B cell (primary cell): ENCODE measurements around the gene ATXN7L3. TPM values are rescaled to one million over a fixed set of nuclear protein-coding genes. Genes with fewer than 3 reads are reported as not detected.
"Not testable (repeated sequence)": the region's sequence is repeated elsewhere in the genome, so short reads cannot be mapped to it uniquely, and the experiment has no call there.

Experiments used
- ATAC-seq: fragments of 200-7000 bp; cut with Tn5 transposase; one replicate; pipeline ENCODE4 v1.10.0; 2021; ENCODE audit warnings: low read depth, mild to moderate bottlenecking, moderate number of reproducible peaks, moderate library complexity
- CTCF ChIA-PET: fragments of 350-600 bp; sonication (Branson Sonifier 250); formaldehyde crosslinking; loops from one replicate; lab custom pipeline; 2021; ENCODE audit warnings: antibody characterized with exemption, inconsistent platforms; lab: Charles Lee
- POLR2A ChIA-PET: fragments of 350-600 bp; sonication (Branson Sonifier 250); formaldehyde crosslinking; loops from one replicate; lab custom pipeline; 2021; ENCODE audit warnings: antibody characterized with exemption; lab: Charles Lee
- DNase-seq: peaks from one replicate; pipeline ENCODE4 v3.0.0; 2013
- H2AFZ ChIP-seq: 2 replicates; pipeline ENCODE4 v1.6.1; 2012; ENCODE audit warnings: mild to moderate bottlenecking, low read depth, low read length; ENCODE audit not compliant: insufficient read depth, poor library complexity, severe bottlenecking
- H3K27ac ChIP-seq, 2 donors: 1 replicate in 1 of 2; 2 replicates in 1 of 2; pipeline ENCODE4 v1.5.1; 2012 to 2013; ENCODE audit warnings: low read length in 2 of 2, mild to moderate bottlenecking in 2 of 2, moderate library complexity in 1 of 2
- H3K27me3 ChIP-seq, 4 experiments: fragments of 200-600 bp in 1 of 4; sonication (generic) in 1 of 4; replicated peaks in 1 of 4; 1 replicate in 2 of 4; 2 replicates in 2 of 4; pipeline versions ENCODE4 v1.6.1 to v1.7.0; 2013 to 2016; ENCODE audit warnings: low read length in 3 of 4, mild to moderate bottlenecking in 2 of 4, mixed read lengths in 1 of 4, moderate library complexity in 1 of 4; ENCODE audit not compliant: insufficient read depth in 4 of 4, control insufficient read depth in 3 of 4; ENCODE audit errors: control extremely low read depth in 1 of 4
- H3K36me3 ChIP-seq, 2 experiments: replicated peaks in 1 of 2; 1 replicate in 1 of 2; 2 replicates in 1 of 2; pipeline versions ENCODE4 v1.6.1 to v1.7.1; 2013; ENCODE audit warnings: low read length in 1 of 2; ENCODE audit not compliant: insufficient read depth in 2 of 2, control insufficient read depth in 1 of 2; ENCODE audit errors: control extremely low read depth in 1 of 2, extremely low read depth in 1 of 2
- H3K4me1 ChIP-seq, 2 donors: fragments of 200-600 bp in 1 of 2; sonication (generic) in 1 of 2; 1 replicate in 1 of 2; 2 replicates in 1 of 2; pipeline versions ENCODE4 v1.5.1 to v1.6.1; 2013 to 2017; ENCODE audit warnings: low read length in 2 of 2; ENCODE audit not compliant: control insufficient read depth in 2 of 2, insufficient read depth in 2 of 2
- H3K4me2 ChIP-seq: replicated peaks from 2 replicates; pipeline ENCODE3; 2012; ENCODE audit warnings: mild to moderate bottlenecking, low read depth, low read length; ENCODE audit not compliant: poor library complexity, severe bottlenecking
- H3K4me3 ChIP-seq, 5 experiments: fragments of 200-600 bp in 1 of 5; sonication (generic) in 1 of 5; 1 replicate in 3 of 5; 2 replicates in 2 of 5; pipeline versions ENCODE4 v1.5.1 to v1.7.0; 2011 to 2016; ENCODE audit warnings: low read length in 4 of 5, mild to moderate bottlenecking in 4 of 5, low read depth in 2 of 5, control low read depth in 1 of 5, moderate library complexity in 1 of 5; ENCODE audit not compliant: insufficient read depth in 1 of 5; ENCODE audit errors: control extremely low read depth in 1 of 5, extremely low read depth in 1 of 5
- H3K79me2 ChIP-seq: fragments of 200-600 bp; sonication (generic); one replicate; pipeline ENCODE4 v1.6.0; 2016; ENCODE audit warnings: low read length; ENCODE audit not compliant: control insufficient read depth, insufficient read depth
- H3K9ac ChIP-seq: fragments of 200-600 bp; sonication (generic); 2 replicates; pipeline ENCODE4 v1.6.1; 2017; ENCODE audit warnings: mild to moderate bottlenecking, low read length, moderate library complexity
- H3K9me3 ChIP-seq, 3 donors: one replicate each; pipeline versions ENCODE4 v1.6.1 to v1.7.1; 2013; ENCODE audit warnings: low read length in 2 of 3; ENCODE audit not compliant: control insufficient read depth in 2 of 3, insufficient read depth in 1 of 3; ENCODE audit errors: control extremely low read depth in 1 of 3
- H4K20me1 ChIP-seq: 2 replicates; pipeline ENCODE4 v1.6.0; 2012; ENCODE audit warnings: mild to moderate bottlenecking, low read length; ENCODE audit not compliant: insufficient read depth, control insufficient read depth, poor library complexity, severe bottlenecking
- H3K27ac Mint-ChIP-seq: one replicate; pipeline ENCODE4 v1.8.0; 2021; ENCODE audit warnings: mixed read lengths
- H3K27me3 Mint-ChIP-seq: one replicate; pipeline ENCODE4 v1.8.0; 2021; ENCODE audit warnings: mixed read lengths
- H3K4me1 Mint-ChIP-seq: one replicate; pipeline ENCODE4 v1.8.0; 2021; ENCODE audit warnings: mixed read lengths
- H3K4me3 Mint-ChIP-seq: one replicate; pipeline ENCODE4 v1.8.0; 2021; ENCODE audit warnings: mixed read lengths
- H3K9me3 Mint-ChIP-seq: one replicate; pipeline ENCODE4 v1.8.0; 2022; ENCODE audit warnings: mixed read lengths; ENCODE audit not compliant: insufficient read depth
- EZH2 ChIP-seq: IDR thresholded peaks from 2 replicates; pipeline ENCODE4 v1.6.1; 2012; ENCODE audit warnings: borderline replicate concordance, low read depth, mild to moderate bottlenecking, moderate library complexity, low read length; ENCODE audit not compliant: insufficient read depth, poor library complexity, severe bottlenecking
- WGBS: methylation state at CpG from one replicate; pipeline ENCODE4 v1.1.5; 2013; ENCODE audit warnings: missing lambda C conversion rate; ENCODE audit not compliant: insufficient coverage; 5-methylcytosine and 5-hydroxymethylcytosine counted together
- intact Hi-C: fragments of 100-400 bp; cut with micrococcal nuclease; formaldehyde crosslinking; loops from one replicate; pipeline ENCODE4 v1.10.0; 2022
- polyA plus RNA-seq: library from polyadenylated mRNA; depleted of rRNA; stranded (reverse); fragments of >200 nt; gene quantifications from 2 replicates; pipeline ENCODE4 v1.2.3, GENCODE V29; 2012
- small RNA-seq: library from RNA; depleted of rRNA; stranded (forward); fragments of <200 nt; gene quantifications from one replicate; pipeline ENCODE3, GENCODE V24; 2012; ENCODE audit warnings: low replicate concordance, low read depth; ENCODE audit not compliant: insufficient read length
- total RNA-seq, 2 donors: library from RNA; stranded (reverse); fragments of 120-200 nt in 1 of 2; gene quantifications; 1 replicate in 1 of 2; 2 replicates in 1 of 2; pipeline versions ENCODE4 v1.2.3 to v1.2.4, GENCODE V29; 2013 to 2022
- TF ChIP-seq, protein P1 (sequence below): fragments of 200-600 bp; IDR thresholded peaks from one replicate; pipeline ENCODE4 v1.8.0; 2022; ENCODE audit warnings: antibody characterized with exemption, mild to moderate bottlenecking

ATXN7L3 gene
- total and polyA plus RNA-seq, 2 donors (not counting 1 experiment from before 2014, with no cell fraction given): 63.6 to 107 TPM

DNA sequence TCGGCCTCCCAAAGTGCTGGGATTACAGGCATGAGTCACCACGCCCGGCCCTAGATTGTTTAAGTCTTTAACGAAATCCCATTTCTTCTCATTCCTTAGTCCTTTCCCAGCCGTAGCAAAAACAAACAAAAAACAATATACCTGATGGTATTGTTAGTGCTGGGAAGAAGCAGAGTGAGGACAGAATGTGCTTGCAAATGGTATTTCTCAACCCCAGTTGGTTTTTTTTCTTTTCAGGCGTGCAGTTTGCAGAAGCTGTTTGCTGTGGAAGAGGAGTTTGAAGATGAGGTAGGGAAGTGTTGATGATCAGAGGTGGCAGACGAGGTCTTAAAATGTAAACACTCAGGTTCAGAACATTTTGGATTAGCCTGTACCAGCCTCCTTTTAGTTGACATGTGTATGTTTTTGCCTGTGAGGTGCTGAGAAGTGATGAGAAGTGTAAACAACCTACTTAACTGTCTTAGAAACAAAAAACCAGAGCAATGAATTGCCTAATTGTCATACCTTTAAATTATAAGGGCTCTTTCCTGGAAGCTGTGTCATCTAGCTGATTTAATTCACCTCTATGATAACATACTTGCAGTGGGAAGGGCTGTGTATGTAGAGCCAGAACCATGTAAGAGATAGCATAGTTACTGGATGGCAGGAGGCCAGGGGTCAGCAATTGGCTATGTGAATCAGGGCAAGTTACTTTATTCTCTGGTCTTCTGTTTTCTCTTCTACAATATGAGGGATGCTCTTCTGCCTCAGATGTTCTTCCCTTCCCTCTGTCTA lies 54.5 kb downstream of the ATXN7L3 start:
- H3K79me2 ChIP-seq: no peaks in the 10 kb centered on the region
- H3K4me2 ChIP-seq: no peak overlapping the region
- peaks cover 9 to 11% of the 10 kb centered on the region in 2 donors for H3K4me1 ChIP-seq
- TF ChIP-seq EZH2: no peak
- TF ChIP-seq, protein P1, sequence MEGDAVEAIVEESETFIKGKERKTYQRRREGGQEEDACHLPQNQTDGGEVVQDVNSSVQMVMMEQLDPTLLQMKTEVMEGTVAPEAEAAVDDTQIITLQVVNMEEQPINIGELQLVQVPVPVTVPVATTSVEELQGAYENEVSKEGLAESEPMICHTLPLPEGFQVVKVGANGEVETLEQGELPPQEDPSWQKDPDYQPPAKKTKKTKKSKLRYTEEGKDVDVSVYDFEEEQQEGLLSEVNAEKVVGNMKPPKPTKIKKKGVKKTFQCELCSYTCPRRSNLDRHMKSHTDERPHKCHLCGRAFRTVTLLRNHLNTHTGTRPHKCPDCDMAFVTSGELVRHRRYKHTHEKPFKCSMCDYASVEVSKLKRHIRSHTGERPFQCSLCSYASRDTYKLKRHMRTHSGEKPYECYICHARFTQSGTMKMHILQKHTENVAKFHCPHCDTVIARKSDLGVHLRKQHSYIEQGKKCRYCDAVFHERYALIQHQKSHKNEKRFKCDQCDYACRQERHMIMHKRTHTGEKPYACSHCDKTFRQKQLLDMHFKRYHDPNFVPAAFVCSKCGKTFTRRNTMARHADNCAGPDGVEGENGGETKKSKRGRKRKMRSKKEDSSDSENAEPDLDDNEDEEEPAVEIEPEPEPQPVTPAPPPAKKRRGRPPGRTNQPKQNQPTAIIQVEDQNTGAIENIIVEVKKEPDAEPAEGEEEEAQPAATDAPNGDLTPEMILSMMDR: no peak
- no peaks in the 10 kb centered on the region for H3K9me3 Mint-ChIP-seq
- POLR2A ChIA-PET: no interaction called here
- intact Hi-C loops: no loop called here
- no peak overlapping the region for H3K27ac ChIP-seq
- peaks cover 6% of the 10 kb centered on the region for H3K4me1 Mint-ChIP-seq
- no peak overlapping the region for H3K9ac ChIP-seq
- no peaks in the 10 kb centered on the region for H3K36me3 ChIP-seq
- WGBS: 100% methylated on average over 3 of the region's 7 CpGs
- H2AFZ ChIP-seq: no peak overlapping the region
- no peaks in the 10 kb centered on the region for H3K27me3 Mint-ChIP-seq
- H3K4me3 ChIP-seq: no peak overlapping the region
- no peaks in the 10 kb centered on the region for H3K9me3 ChIP-seq
- ATAC-seq (no peak), DNase-seq (no peak)
- H4K20me1 ChIP-seq: no peaks in the 10 kb centered on the region
- CTCF ChIA-PET: interaction anchor here (1.2 to 1.6 kb wide), 3 partner anchors 11 to 65 kb away, joined by 3 to 7 read pairs (median 4); partner anchors contain the start of gene HDAC5
- H3K4me3 Mint-ChIP-seq: no peak overlapping the region
- no peak overlapping the region for H3K27ac Mint-ChIP-seq
- H3K27me3 ChIP-seq: no peaks in the 10 kb centered on the region

DNA sequence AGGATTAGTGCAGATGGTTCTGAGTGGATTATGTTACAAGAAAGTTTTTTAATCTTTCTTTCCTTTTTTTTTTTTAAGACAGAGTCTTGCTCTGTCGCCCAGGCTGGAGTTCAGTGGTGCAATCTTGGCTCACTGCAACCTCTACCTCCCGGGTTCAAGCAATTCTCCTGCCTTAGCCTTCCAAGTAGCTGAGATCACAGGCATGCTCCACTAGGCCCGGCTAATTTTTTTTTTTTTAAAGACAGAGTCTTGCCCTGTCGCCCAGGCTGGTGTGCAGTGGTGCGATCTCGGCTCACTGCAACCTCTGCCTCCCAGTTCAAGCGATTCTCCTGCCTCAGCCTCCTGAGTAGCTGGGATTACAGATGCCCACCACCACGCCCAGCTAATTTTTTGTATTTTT lies 55.8 kb downstream of the ATXN7L3 start:
- H3K4me1 Mint-ChIP-seq, H3K9ac ChIP-seq, H3K27me3 Mint-ChIP-seq, ATAC-seq, H3K9me3 Mint-ChIP-seq, H2AFZ ChIP-seq, H3K27ac Mint-ChIP-seq, H3K4me2 ChIP-seq, H3K4me3 ChIP-seq, H3K36me3 ChIP-seq, H3K79me2 ChIP-seq, H4K20me1 ChIP-seq, intact Hi-C loops, H3K9me3 ChIP-seq, DNase-seq, H3K4me3 Mint-ChIP-seq, H3K27me3 ChIP-seq, H3K27ac ChIP-seq: not testable (repeated sequence)
- H3K4me1 ChIP-seq: peaks cover 9 to 11% of the 10 kb centered on the region in 2 donors
- ChIA-PET CTCF (interaction anchor here (0.6 to 1.6 kb wide), 4 partner anchors 20 to 199 kb away, joined by 3 to 7 read pairs (median 4); partner anchors contain the start of gene HDAC5), POLR2A (interaction anchor here (0.6 to 0.7 kb wide), 2 partner anchors 8 to 47 kb away, joined by 5 to 8 read pairs; no protein-coding TSS in a partner anchor)
- WGBS: 96% methylated on average over 7 of the region's 8 CpGs

Small RNA genes lying within 50 kb of the gene (small RNA-seq; reads per million reads assigned to genes)
- gene MIR6782: not detected

Other genes starting within 250 kb of the ATXN7L3 start
- not detected in 2 replicates for gene PYY, start 245.9 kb downstream of the ATXN7L3 start, total RNA-seq
- gene PYY, start 245.9 kb downstream of the ATXN7L3 start, polyA plus RNA-seq: 0.19 TPM in 1 of 2 replicates, not detected in the other
- 1.9 and 2.2 TPM in 2 replicates for gene NAGS, start 195.3 kb downstream of the ATXN7L3 start, total RNA-seq
- 0.42 and 0.66 TPM in 2 replicates for gene NAGS, start 195.3 kb downstream of the ATXN7L3 start, polyA plus RNA-seq
- gene TMEM101, start 184.9 kb downstream of the ATXN7L3 start, total RNA-seq: 25.2 and 25.3 TPM in 2 replicates
- 15.4 and 16.3 TPM in 2 replicates for gene TMEM101, start 184.9 kb downstream of the ATXN7L3 start, polyA plus RNA-seq
- gene LSM12, start 133.2 kb downstream of the ATXN7L3 start, total RNA-seq: 31.2 and 36.5 TPM in 2 replicates
- 16.0 and 16.8 TPM in 2 replicates for gene LSM12, start 133.2 kb downstream of the ATXN7L3 start, polyA plus RNA-seq
- 26.7 and 28.5 TPM in 2 replicates for gene G6PC3, start 129.1 kb downstream of the ATXN7L3 start, total RNA-seq
- 20.0 and 24.3 TPM in 2 replicates for gene G6PC3, start 129.1 kb downstream of the ATXN7L3 start, polyA plus RNA-seq
- 104 and 113 TPM in 2 replicates for gene HDAC5, start 76.2 kb downstream of the ATXN7L3 start, total RNA-seq
- 99.8 and 107 TPM in 2 replicates for gene HDAC5, start 76.2 kb downstream of the ATXN7L3 start, polyA plus RNA-seq
- gene HROB, start 58.0 kb downstream of the ATXN7L3 start, total RNA-seq: 2.7 and 3.2 TPM in 2 replicates
- 1.0 TPM in 2 replicates for gene HROB, start 58.0 kb downstream of the ATXN7L3 start, polyA plus RNA-seq
- gene ASB16, start 29.2 kb downstream of the ATXN7L3 start, total RNA-seq: not detected in 2 replicates
- not detected in 2 replicates for gene ASB16, start 29.2 kb downstream of the ATXN7L3 start, polyA plus RNA-seq
- gene TMUB2, start 12.9 kb downstream of the ATXN7L3 start, total RNA-seq: 50.9 and 52.3 TPM in 2 replicates
- 95.0 and 114 TPM in 2 replicates for gene TMUB2, start 12.9 kb downstream of the ATXN7L3 start, polyA plus RNA-seq
- 179 and 181 TPM in 2 replicates for gene UBTF, start 19.8 kb upstream of the ATXN7L3 start, total RNA-seq
- 43.1 and 53.4 TPM in 2 replicates for gene UBTF, start 19.8 kb upstream of the ATXN7L3 start, polyA plus RNA-seq
- 0.22 and 1.9 TPM in 2 replicates for gene SLC4A1, start 68.3 kb upstream of the ATXN7L3 start, total RNA-seq
- gene SLC4A1, start 68.3 kb upstream of the ATXN7L3 start, polyA plus RNA-seq: 0.09 TPM in 1 of 2 replicates, not detected in the other
- gene RUNDC3A, start 108.7 kb upstream of the ATXN7L3 start, total RNA-seq: not detected in 2 replicates
- gene RUNDC3A, start 108.7 kb upstream of the ATXN7L3 start, polyA plus RNA-seq: 0.07 and 0.19 TPM in 2 replicates
- 86.6 and 88.4 TPM in 2 replicates for gene SLC25A39, start 124.9 kb upstream of the ATXN7L3 start, total RNA-seq
- gene SLC25A39, start 124.9 kb upstream of the ATXN7L3 start, polyA plus RNA-seq: 142 and 160 TPM in 2 replicates
- gene GRN, start 145.4 kb upstream of the ATXN7L3 start, total RNA-seq: 185 and 187 TPM in 2 replicates
- gene GRN, start 145.4 kb upstream of the ATXN7L3 start, polyA plus RNA-seq: 144 and 226 TPM in 2 replicates
- 0.69 and 1.00 TPM in 2 replicates for gene FAM171A2, start 164.0 kb upstream of the ATXN7L3 start, total RNA-seq
- gene FAM171A2, start 164.0 kb upstream of the ATXN7L3 start, polyA plus RNA-seq: 0.13 and 0.18 TPM in 2 replicates
- 0.20 and 0.78 TPM in 2 replicates for gene ITGA2B, start 189.8 kb upstream of the ATXN7L3 start, total RNA-seq
- gene ITGA2B, start 189.8 kb upstream of the ATXN7L3 start, polyA plus RNA-seq: 0.15 and 1.3 TPM in 2 replicates